NB4 (cell line): ENCODE measurements around the gene RSF1.

ENCODE experiments used
- TF ChIP-seq, protein P1 (sequence below): IDR thresholded peaks from one replicate; pipeline ENCODE4 v1.5.1; 2012; ENCODE audit warnings: low read depth, low read length
- TF ChIP-seq, protein P2 (sequence below): IDR thresholded peaks from 2 replicates; pipeline ENCODE4 v1.6.1; 2011; ENCODE audit warnings: low read depth, low read length

DNA sequence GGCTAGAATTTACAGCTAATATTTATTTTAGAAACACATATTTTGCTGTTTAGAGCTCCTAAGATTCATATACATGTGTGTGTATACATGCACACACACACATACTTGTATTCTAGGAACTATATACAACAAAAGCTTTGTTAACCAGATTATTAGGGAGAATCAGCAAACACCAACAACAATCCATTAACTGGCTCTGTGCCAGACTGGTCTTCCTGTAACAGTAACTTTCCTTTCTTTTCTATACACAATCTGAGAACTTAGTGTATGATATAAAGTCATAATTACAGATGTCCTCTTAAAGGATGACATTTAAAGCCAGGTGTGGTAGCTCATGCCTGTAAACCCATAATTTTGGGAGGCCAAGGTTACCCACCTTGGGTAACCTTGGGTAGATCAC, 133.4 kb downstream of the RSF1 start:
- TF ChIP-seq, protein P1, sequence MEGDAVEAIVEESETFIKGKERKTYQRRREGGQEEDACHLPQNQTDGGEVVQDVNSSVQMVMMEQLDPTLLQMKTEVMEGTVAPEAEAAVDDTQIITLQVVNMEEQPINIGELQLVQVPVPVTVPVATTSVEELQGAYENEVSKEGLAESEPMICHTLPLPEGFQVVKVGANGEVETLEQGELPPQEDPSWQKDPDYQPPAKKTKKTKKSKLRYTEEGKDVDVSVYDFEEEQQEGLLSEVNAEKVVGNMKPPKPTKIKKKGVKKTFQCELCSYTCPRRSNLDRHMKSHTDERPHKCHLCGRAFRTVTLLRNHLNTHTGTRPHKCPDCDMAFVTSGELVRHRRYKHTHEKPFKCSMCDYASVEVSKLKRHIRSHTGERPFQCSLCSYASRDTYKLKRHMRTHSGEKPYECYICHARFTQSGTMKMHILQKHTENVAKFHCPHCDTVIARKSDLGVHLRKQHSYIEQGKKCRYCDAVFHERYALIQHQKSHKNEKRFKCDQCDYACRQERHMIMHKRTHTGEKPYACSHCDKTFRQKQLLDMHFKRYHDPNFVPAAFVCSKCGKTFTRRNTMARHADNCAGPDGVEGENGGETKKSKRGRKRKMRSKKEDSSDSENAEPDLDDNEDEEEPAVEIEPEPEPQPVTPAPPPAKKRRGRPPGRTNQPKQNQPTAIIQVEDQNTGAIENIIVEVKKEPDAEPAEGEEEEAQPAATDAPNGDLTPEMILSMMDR = no peak
- TF ChIP-seq, protein P2, sequence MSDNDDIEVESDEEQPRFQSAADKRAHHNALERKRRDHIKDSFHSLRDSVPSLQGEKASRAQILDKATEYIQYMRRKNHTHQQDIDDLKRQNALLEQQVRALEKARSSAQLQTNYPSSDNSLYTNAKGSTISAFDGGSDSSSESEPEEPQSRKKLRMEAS = no peak
